ENCODE results near the gene TAF8.

GRCh38 chr6:42093582-42094329, 43.4 kb downstream of the TAF8 start:
- TF ChIP-seq, protein P1, sequence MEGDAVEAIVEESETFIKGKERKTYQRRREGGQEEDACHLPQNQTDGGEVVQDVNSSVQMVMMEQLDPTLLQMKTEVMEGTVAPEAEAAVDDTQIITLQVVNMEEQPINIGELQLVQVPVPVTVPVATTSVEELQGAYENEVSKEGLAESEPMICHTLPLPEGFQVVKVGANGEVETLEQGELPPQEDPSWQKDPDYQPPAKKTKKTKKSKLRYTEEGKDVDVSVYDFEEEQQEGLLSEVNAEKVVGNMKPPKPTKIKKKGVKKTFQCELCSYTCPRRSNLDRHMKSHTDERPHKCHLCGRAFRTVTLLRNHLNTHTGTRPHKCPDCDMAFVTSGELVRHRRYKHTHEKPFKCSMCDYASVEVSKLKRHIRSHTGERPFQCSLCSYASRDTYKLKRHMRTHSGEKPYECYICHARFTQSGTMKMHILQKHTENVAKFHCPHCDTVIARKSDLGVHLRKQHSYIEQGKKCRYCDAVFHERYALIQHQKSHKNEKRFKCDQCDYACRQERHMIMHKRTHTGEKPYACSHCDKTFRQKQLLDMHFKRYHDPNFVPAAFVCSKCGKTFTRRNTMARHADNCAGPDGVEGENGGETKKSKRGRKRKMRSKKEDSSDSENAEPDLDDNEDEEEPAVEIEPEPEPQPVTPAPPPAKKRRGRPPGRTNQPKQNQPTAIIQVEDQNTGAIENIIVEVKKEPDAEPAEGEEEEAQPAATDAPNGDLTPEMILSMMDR (IDR thresholded peaks at IDR 0.05) = no peak
- TF ChIP-seq POLR2A (IDR thresholded peaks at IDR 0.05) = no peak
